ENCODE measurements around the gene DOCK11. TPM values are rescaled to one million over a fixed set of nuclear protein-coding genes. Genes with fewer than 3 reads are reported as not detected.

The DOCK11 gene
- total and polyA plus RNA-seq, 10 of the 15 experiments (the other 5 are each of a cell fraction or from before 2014, with no cell fraction given) = 16.3 to 30.7 (median 19.8) TPM

DNA sequence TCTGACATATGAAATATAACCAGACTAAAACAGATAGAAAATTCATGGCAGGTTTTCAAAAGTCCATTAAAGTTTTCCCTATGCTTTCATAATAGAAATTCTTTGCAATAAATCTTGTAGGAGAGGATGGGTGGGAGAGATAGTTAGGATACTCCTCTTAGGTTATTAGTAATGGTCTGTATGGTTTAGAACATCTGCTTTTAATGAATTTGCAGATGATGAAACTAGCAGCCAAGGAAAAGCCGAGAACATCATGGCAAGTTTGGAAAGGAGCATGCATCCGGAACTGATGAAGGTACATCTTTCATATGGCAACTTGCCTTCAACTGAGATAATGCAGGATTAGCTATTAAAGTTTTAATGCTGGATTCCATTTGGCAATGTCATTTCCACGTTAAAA, 70.7 kb downstream of the DOCK11 start:
- H3K4me1 ChIP-seq (ENCODE audit: control insufficient read depth, insufficient read depth, low read length) = no peaks in the 10 kb centered on the region
- FAIRE-seq (no peak), ATAC-seq (no peak), DNase-seq (ENCODE audit: low read depth, low spot score) (no peak)
- 66% methylated on average over 3 of the region's 3 CpGs for WGBS (ENCODE audit: insufficient coverage, insufficient replicate concordance, low lambda C conversion rate, missing lambda C conversion rate)
- H3K4me2 ChIP-seq (ENCODE audit: control insufficient read depth, insufficient read depth) = no peak overlapping the region
- no peaks in the 10 kb centered on the region for H3K9me3 ChIP-seq (replicated peaks; ENCODE audit: control insufficient read depth, insufficient read depth, low read length)
- no peak overlapping the region for H3K9ac ChIP-seq (ENCODE audit: control insufficient read depth, insufficient read depth, low read length)
- ChIA-PET RAD21 (ENCODE audit: unreplicated experiment) (no interaction called here), CTCF (no interaction called here), POLR2A (no interaction called here), SMC1A (ENCODE audit: uncharacterized antibody, unreplicated experiment) (interaction anchor here (1.8 kb wide), 1 partner anchor 70 kb away, joined by 4 read pairs; no protein-coding TSS in a partner anchor)
- in situ Hi-C loops (cut with MboI) = no loop called here
- no peaks in the 10 kb centered on the region for H4K20me1 ChIP-seq (ENCODE audit: control insufficient read depth, insufficient read depth)
- H3K27me3 ChIP-seq (replicated peaks in 1 of 2; ENCODE audit: control insufficient read depth in 2 of 2, insufficient read depth in 2 of 2, low read length in 1 of 2) = no peaks in the 10 kb centered on the region
- intact Hi-C loops (cut with micrococcal nuclease; ENCODE audit: unreplicated experiment) = no loop called here
- H3K36me3 ChIP-seq (ENCODE audit: control insufficient read depth in 2 of 2, insufficient read depth in 2 of 2, low read length in 1 of 2) = no peaks in the 10 kb centered on the region; a peak in 1 of 4 replicates
- H2AFZ ChIP-seq (ENCODE audit: control insufficient read depth, low read depth, low read length) = no peak overlapping the region
- no peak overlapping the region for H3K4me3 ChIP-seq
- no TSS peak for BruUV-seq (replicated peaks)
- H3K79me2 ChIP-seq (ENCODE audit: control insufficient read depth, insufficient read depth, low read length) = no peaks in the 10 kb centered on the region
- H3K27ac ChIP-seq (ENCODE audit: control insufficient read depth, insufficient read depth) = no peak overlapping the region
- TF ChIP-seq NFYB (IDR thresholded peaks at IDR 0.05; ENCODE audit: insufficient read depth, low read depth, low read length) (no peak), POLR2A (IDR thresholded peaks at IDR 0.05; ENCODE audit: low read depth, low read length) (no peak), TBL1XR1 (IDR thresholded peaks at IDR 0.05; ENCODE audit: low read depth, low read length) (no peak), SRF (IDR thresholded peaks at IDR 0.05; ENCODE audit: low read depth in 2 of 2, low read length in 2 of 2) (no peak), YBX1 (IDR thresholded peaks at IDR 0.05) (no peak), NBN (IDR thresholded peaks at IDR 0.05) (no peak), JUND (IDR thresholded peaks at IDR 0.05; ENCODE audit: low read depth, low read length) (no peak), MTA3 (IDR thresholded peaks at IDR 0.05; ENCODE audit: borderline replicate concordance, low read length) (no peak), HDAC6 (IDR thresholded peaks at IDR 0.05; ENCODE audit: unreplicated experiment) (no peak), RCOR1 (conservative IDR thresholded peaks at IDR 0.05; ENCODE audit: low read depth, low read length) (no peak)
- TF ChIP-seq, protein P1, sequence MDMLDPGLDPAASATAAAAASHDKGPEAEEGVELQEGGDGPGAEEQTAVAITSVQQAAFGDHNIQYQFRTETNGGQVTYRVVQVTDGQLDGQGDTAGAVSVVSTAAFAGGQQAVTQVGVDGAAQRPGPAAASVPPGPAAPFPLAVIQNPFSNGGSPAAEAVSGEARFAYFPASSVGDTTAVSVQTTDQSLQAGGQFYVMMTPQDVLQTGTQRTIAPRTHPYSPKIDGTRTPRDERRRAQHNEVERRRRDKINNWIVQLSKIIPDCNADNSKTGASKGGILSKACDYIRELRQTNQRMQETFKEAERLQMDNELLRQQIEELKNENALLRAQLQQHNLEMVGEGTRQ (IDR thresholded peaks at IDR 0.05; ENCODE audit: borderline replicate concordance, low read depth, low read length) = no peak
- TF ChIP-seq, protein P2, sequence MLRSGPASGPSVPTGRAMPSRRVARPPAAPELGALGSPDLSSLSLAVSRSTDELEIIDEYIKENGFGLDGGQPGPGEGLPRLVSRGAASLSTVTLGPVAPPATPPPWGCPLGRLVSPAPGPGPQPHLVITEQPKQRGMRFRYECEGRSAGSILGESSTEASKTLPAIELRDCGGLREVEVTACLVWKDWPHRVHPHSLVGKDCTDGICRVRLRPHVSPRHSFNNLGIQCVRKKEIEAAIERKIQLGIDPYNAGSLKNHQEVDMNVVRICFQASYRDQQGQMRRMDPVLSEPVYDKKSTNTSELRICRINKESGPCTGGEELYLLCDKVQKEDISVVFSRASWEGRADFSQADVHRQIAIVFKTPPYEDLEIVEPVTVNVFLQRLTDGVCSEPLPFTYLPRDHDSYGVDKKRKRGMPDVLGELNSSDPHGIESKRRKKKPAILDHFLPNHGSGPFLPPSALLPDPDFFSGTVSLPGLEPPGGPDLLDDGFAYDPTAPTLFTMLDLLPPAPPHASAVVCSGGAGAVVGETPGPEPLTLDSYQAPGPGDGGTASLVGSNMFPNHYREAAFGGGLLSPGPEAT (IDR thresholded peaks at IDR 0.05; ENCODE audit: low read depth) = no peak
- TF ChIP-seq, protein P3, sequence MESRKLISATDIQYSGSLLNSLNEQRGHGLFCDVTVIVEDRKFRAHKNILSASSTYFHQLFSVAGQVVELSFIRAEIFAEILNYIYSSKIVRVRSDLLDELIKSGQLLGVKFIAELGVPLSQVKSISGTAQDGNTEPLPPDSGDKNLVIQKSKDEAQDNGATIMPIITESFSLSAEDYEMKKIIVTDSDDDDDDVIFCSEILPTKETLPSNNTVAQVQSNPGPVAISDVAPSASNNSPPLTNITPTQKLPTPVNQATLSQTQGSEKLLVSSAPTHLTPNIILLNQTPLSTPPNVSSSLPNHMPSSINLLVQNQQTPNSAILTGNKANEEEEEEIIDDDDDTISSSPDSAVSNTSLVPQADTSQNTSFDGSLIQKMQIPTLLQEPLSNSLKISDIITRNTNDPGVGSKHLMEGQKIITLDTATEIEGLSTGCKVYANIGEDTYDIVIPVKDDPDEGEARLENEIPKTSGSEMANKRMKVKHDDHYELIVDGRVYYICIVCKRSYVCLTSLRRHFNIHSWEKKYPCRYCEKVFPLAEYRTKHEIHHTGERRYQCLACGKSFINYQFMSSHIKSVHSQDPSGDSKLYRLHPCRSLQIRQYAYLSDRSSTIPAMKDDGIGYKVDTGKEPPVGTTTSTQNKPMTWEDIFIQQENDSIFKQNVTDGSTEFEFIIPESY (IDR thresholded peaks at IDR 0.05) = no peak
- TF ChIP-seq, protein P4, sequence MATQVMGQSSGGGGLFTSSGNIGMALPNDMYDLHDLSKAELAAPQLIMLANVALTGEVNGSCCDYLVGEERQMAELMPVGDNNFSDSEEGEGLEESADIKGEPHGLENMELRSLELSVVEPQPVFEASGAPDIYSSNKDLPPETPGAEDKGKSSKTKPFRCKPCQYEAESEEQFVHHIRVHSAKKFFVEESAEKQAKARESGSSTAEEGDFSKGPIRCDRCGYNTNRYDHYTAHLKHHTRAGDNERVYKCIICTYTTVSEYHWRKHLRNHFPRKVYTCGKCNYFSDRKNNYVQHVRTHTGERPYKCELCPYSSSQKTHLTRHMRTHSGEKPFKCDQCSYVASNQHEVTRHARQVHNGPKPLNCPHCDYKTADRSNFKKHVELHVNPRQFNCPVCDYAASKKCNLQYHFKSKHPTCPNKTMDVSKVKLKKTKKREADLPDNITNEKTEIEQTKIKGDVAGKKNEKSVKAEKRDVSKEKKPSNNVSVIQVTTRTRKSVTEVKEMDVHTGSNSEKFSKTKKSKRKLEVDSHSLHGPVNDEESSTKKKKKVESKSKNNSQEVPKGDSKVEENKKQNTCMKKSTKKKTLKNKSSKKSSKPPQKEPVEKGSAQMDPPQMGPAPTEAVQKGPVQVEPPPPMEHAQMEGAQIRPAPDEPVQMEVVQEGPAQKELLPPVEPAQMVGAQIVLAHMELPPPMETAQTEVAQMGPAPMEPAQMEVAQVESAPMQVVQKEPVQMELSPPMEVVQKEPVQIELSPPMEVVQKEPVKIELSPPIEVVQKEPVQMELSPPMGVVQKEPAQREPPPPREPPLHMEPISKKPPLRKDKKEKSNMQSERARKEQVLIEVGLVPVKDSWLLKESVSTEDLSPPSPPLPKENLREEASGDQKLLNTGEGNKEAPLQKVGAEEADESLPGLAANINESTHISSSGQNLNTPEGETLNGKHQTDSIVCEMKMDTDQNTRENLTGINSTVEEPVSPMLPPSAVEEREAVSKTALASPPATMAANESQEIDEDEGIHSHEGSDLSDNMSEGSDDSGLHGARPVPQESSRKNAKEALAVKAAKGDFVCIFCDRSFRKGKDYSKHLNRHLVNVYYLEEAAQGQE (IDR thresholded peaks at IDR 0.05; ENCODE audit: low read depth, low read length) = no peak
- TF ChIP-seq, protein P5, sequence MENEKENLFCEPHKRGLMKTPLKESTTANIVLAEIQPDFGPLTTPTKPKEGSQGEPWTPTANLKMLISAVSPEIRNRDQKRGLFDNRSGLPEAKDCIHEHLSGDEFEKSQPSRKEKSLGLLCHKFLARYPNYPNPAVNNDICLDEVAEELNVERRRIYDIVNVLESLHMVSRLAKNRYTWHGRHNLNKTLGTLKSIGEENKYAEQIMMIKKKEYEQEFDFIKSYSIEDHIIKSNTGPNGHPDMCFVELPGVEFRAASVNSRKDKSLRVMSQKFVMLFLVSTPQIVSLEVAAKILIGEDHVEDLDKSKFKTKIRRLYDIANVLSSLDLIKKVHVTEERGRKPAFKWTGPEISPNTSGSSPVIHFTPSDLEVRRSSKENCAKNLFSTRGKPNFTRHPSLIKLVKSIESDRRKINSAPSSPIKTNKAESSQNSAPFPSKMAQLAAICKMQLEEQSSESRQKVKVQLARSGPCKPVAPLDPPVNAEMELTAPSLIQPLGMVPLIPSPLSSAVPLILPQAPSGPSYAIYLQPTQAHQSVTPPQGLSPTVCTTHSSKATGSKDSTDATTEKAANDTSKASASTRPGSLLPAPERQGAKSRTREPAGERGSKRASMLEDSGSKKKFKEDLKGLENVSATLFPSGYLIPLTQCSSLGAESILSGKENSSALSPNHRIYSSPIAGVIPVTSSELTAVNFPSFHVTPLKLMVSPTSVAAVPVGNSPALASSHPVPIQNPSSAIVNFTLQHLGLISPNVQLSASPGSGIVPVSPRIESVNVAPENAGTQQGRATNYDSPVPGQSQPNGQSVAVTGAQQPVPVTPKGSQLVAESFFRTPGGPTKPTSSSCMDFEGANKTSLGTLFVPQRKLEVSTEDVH (IDR thresholded peaks at IDR 0.05; ENCODE audit: low read depth, partially characterized antibody) = no peak
